NB4 (cell line): Measurements from ENCODE around the gene MTX1.

ENCODE experiments used
- DNase-seq: peaks from one replicate; pipeline ENCODE4 v3.0.0; 2010; ENCODE audit warnings: low read depth
- H3K4me3 ChIP-seq: one replicate; pipeline ENCODE4 v1.5.1; 2011; ENCODE audit warnings: mild to moderate bottlenecking, low read depth, low read length, moderate library complexity
- CTCF ChIP-seq: IDR thresholded peaks from one replicate; pipeline ENCODE4 v1.5.1; 2012; ENCODE audit warnings: low read depth, low read length
- MAX ChIP-seq: IDR thresholded peaks from 2 replicates; pipeline ENCODE4 v1.6.1; 2011; ENCODE audit warnings: low read depth, low read length
- MYC ChIP-seq: IDR thresholded peaks from 2 replicates; pipeline ENCODE4 v1.6.1; 2011; ENCODE audit warnings: low read depth, low read length
- POLR2A ChIP-seq: IDR thresholded peaks from 2 replicates; pipeline ENCODE4 v1.6.1; 2011; ENCODE audit warnings: mild to moderate bottlenecking; ENCODE audit not compliant: insufficient read length; ENCODE audit errors: extremely low read depth

The MTX1 gene

GRCh38 chr1:155174324-155175280 is 33.9 kb upstream of the MTX1 start:
- no peak overlapping the region for H3K4me3 ChIP-seq
- no peak for DNase-seq
- TF ChIP-seq POLR2A: no peak
- TF ChIP-seq MYC: no peak
- TF ChIP-seq MAX: no peak
- no peak for TF ChIP-seq CTCF

GRCh38 chr1:155175281-155175926 is 33.1 kb upstream of the MTX1 start:
- DNase-seq: no peak
- TF ChIP-seq MAX (no peak), CTCF (no peak), POLR2A (no peak), MYC (no peak)
- no peak overlapping the region for H3K4me3 ChIP-seq

- DNase-seq: peak; percentile 55
- no peak overlapping the region for H3K4me3 ChIP-seq
- no peak for TF ChIP-seq MAX
- peak; percentile 34 for TF ChIP-seq CTCF
Observed at GRCh38 chr1:155175927-155176371, 32.5 kb upstream of the MTX1 start.

- peak; percentile 79 for DNase-seq
- TF ChIP-seq MAX: peak; percentile 63
- peak; percentile 72 for TF ChIP-seq MYC
- peak; percentile 83 for TF ChIP-seq CTCF
- TF ChIP-seq POLR2A: no peak
- no peak overlapping the region for H3K4me3 ChIP-seq
Observed at GRCh38 chr1:155176544-155177071, 31.9 kb upstream of the MTX1 start.

- no peak for TF ChIP-seq MYC
- no peak for TF ChIP-seq MAX
- no peak for TF ChIP-seq POLR2A
- no peak for TF ChIP-seq CTCF
- H3K4me3 ChIP-seq: no peak overlapping the region
- peak; percentile 1 for DNase-seq
Observed at GRCh38 chr1:155177192-155177917, 31.1 kb upstream of the MTX1 start.
